ENCODE results near the gene ZEB2.

The ZEB2 gene

DNA sequence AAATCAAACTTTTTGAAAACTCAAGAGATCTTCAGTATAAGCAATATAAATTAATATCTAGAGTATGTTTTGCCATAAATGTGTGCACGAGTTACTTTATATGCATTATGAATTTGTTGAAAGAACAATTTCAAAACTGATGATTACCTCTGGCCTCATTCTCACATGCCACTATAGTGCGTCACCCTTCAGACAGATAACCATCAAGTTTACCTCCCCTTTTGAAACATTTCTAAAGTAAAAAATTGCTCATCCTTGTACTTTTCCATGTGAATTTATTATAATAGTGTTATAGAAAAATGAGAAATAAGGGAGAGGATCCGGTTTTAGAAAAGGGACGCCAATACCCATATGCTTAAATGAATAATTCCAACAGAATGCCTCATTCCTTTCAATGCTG lies 38.3 kb downstream of the ZEB2 start:
- Histone ChIP-seq H3K36me3 (ENCODE audit: control insufficient read depth, insufficient read depth, low read length) (no peaks in the 10 kb centered on the region), H3K9me3 (ENCODE audit: control insufficient read depth, insufficient read depth, low read length) (no peaks in the 10 kb centered on the region), H3K4me3 (ENCODE audit: low read depth, low read length) (no peak overlapping the region), H3K9ac (ENCODE audit: low read depth, low read length) (no peak overlapping the region), H3K27me3 (ENCODE audit: control insufficient read depth, insufficient read depth, low read length) (no peaks in the 10 kb centered on the region), H3K4me1 (ENCODE audit: control insufficient read depth, insufficient read depth, low read length) (peaks cover 28% of the 10 kb centered on the region)

DNA sequence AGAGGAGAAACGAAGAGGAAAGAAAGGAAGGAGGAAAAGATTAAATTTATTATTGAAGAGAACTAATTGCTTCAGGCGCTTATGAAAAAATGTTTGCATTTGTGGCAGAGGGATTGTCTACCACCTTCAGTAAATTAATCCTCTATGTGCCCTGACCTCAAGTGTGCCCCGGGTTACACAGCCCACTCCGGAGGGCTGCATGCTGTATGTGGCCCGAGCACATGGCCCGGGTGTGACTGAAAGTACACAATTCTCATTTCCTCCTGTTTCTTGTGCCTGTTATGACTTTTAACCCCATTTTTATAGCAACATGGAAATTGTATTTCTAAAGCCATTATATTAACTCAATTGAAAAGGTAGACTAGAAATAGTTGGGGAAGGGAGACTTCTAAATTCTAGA lies 38.8 kb downstream of the ZEB2 start:
- no peaks in the 10 kb centered on the region for H3K9me3 ChIP-seq (ENCODE audit: control insufficient read depth, insufficient read depth, low read length)
- H3K4me1 ChIP-seq (ENCODE audit: control insufficient read depth, insufficient read depth, low read length): peaks cover 32% of the 10 kb centered on the region
- H3K36me3 ChIP-seq (ENCODE audit: control insufficient read depth, insufficient read depth, low read length): no peaks in the 10 kb centered on the region
- H3K27me3 ChIP-seq (ENCODE audit: control insufficient read depth, insufficient read depth, low read length): no peaks in the 10 kb centered on the region
- no peak overlapping the region for H3K9ac ChIP-seq (ENCODE audit: low read depth, low read length)
- H3K4me3 ChIP-seq (ENCODE audit: low read depth, low read length): no peak overlapping the region

GRCh38 chr2:144480285-144480684 lies 39.6 kb downstream of the ZEB2 start:
- Histone ChIP-seq H3K9ac (ENCODE audit: low read depth, low read length) (no peak overlapping the region), H3K4me1 (ENCODE audit: control insufficient read depth, insufficient read depth, low read length) (peaks cover 33% of the 10 kb centered on the region), H3K4me3 (ENCODE audit: low read depth, low read length) (no peak overlapping the region), H3K36me3 (ENCODE audit: control insufficient read depth, insufficient read depth, low read length) (no peaks in the 10 kb centered on the region), H3K27me3 (ENCODE audit: control insufficient read depth, insufficient read depth, low read length) (no peaks in the 10 kb centered on the region), H3K9me3 (ENCODE audit: control insufficient read depth, insufficient read depth, low read length) (no peaks in the 10 kb centered on the region)

- Histone ChIP-seq H3K9me3 (ENCODE audit: control insufficient read depth, insufficient read depth, low read length) (no peaks in the 10 kb centered on the region), H3K36me3 (ENCODE audit: control insufficient read depth, insufficient read depth, low read length) (no peaks in the 10 kb centered on the region), H3K9ac (ENCODE audit: low read depth, low read length) (no peak overlapping the region), H3K27me3 (ENCODE audit: control insufficient read depth, insufficient read depth, low read length) (no peaks in the 10 kb centered on the region), H3K4me1 (ENCODE audit: control insufficient read depth, insufficient read depth, low read length) (peaks cover 33% of the 10 kb centered on the region), H3K4me3 (ENCODE audit: low read depth, low read length) (no peak overlapping the region)
These were observed 40.3 kb downstream of the ZEB2 start for GRCh38 chr2:144479659-144480058.

GRCh38 chr2:144479138-144479537 lies 40.8 kb downstream of the ZEB2 start:
- H3K9me3 ChIP-seq (ENCODE audit: control insufficient read depth, insufficient read depth, low read length): no peaks in the 10 kb centered on the region
- H3K36me3 ChIP-seq (ENCODE audit: control insufficient read depth, insufficient read depth, low read length): no peaks in the 10 kb centered on the region
- H3K27me3 ChIP-seq (ENCODE audit: control insufficient read depth, insufficient read depth, low read length): no peaks in the 10 kb centered on the region
- H3K4me3 ChIP-seq (ENCODE audit: low read depth, low read length): no peak overlapping the region
- peaks cover 33% of the 10 kb centered on the region for H3K4me1 ChIP-seq (ENCODE audit: control insufficient read depth, insufficient read depth, low read length)
- H3K9ac ChIP-seq (ENCODE audit: low read depth, low read length): no peak overlapping the region

- H3K4me1 ChIP-seq (ENCODE audit: control insufficient read depth, insufficient read depth, low read length): peaks cover 33% of the 10 kb centered on the region
- no peaks in the 10 kb centered on the region for H3K9me3 ChIP-seq (ENCODE audit: control insufficient read depth, insufficient read depth, low read length)
- no peak overlapping the region for H3K4me3 ChIP-seq (ENCODE audit: low read depth, low read length)
- H3K9ac ChIP-seq (ENCODE audit: low read depth, low read length): no peak overlapping the region
- no peaks in the 10 kb centered on the region for H3K36me3 ChIP-seq (ENCODE audit: control insufficient read depth, insufficient read depth, low read length)
- no peaks in the 10 kb centered on the region for H3K27me3 ChIP-seq (ENCODE audit: control insufficient read depth, insufficient read depth, low read length)
These were observed 42.0 kb downstream of the ZEB2 start for GRCh38 chr2:144477957-144478311.

DNA sequence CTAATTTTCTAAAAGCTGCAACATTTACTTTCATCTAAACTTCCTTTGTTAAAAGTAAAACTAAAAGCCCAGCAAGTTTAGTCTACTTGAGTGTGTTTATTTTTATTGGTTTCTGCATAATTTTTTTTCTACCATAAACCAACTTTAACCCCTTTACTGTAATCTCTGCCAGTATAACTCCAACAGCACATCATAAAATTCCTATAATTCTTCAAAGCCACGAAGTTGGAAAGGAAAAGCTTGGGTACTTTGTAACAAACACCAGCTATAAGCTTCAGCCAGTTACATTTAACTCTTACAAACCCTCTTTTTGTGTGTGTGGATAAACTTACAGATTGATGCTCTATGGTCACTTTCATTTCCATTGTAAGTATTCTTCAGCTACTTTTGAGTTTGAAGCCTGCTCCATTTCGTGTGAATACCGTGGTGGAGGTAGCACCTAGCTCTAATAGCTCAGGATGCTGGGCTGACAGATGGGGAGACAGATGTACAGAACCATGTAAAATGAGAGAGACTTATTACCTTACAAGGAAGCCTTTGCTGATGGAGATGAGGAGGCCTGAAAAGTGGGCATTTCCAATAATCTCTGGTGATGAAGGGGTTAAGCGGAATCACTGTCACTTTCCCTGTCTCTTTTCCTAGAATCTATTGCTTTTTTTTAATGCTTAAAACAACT lies 42.5 kb downstream of the ZEB2 start:
- Histone ChIP-seq H3K4me3 (ENCODE audit: low read depth, low read length) (no peak overlapping the region), H3K27me3 (ENCODE audit: control insufficient read depth, insufficient read depth, low read length) (no peaks in the 10 kb centered on the region), H3K4me1 (ENCODE audit: control insufficient read depth, insufficient read depth, low read length) (peaks cover 33% of the 10 kb centered on the region), H3K9ac (ENCODE audit: low read depth, low read length) (no peak overlapping the region), H3K36me3 (ENCODE audit: control insufficient read depth, insufficient read depth, low read length) (no peaks in the 10 kb centered on the region), H3K9me3 (ENCODE audit: control insufficient read depth, insufficient read depth, low read length) (no peaks in the 10 kb centered on the region)

DNA sequence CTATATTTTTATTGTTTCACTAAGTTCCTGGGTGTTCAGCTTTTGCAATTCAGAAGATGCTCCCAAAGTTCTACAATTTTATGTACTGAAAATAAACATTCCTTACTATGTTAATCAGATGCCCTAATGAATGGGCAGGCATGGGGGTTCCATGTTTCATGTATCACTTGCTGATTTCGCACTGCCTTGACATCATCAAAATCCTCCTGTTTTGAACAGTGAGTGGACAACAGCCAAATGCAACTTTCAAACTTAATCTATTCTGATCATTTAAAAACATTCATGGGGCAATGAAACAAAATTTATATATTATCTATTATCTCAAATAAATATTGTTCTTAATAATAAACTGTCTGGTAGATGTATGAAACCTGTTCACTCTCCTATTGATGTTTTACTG lies 43.2 kb downstream of the ZEB2 start:
- no peaks in the 10 kb centered on the region for H3K36me3 ChIP-seq (ENCODE audit: control insufficient read depth, insufficient read depth, low read length)
- H3K9me3 ChIP-seq (ENCODE audit: control insufficient read depth, insufficient read depth, low read length): no peaks in the 10 kb centered on the region
- H3K27me3 ChIP-seq (ENCODE audit: control insufficient read depth, insufficient read depth, low read length): no peaks in the 10 kb centered on the region
- H3K4me1 ChIP-seq (ENCODE audit: control insufficient read depth, insufficient read depth, low read length): peaks cover 37% of the 10 kb centered on the region
- H3K9ac ChIP-seq (ENCODE audit: low read depth, low read length): no peak overlapping the region
- no peak overlapping the region for H3K4me3 ChIP-seq (ENCODE audit: low read depth, low read length)

DNA sequence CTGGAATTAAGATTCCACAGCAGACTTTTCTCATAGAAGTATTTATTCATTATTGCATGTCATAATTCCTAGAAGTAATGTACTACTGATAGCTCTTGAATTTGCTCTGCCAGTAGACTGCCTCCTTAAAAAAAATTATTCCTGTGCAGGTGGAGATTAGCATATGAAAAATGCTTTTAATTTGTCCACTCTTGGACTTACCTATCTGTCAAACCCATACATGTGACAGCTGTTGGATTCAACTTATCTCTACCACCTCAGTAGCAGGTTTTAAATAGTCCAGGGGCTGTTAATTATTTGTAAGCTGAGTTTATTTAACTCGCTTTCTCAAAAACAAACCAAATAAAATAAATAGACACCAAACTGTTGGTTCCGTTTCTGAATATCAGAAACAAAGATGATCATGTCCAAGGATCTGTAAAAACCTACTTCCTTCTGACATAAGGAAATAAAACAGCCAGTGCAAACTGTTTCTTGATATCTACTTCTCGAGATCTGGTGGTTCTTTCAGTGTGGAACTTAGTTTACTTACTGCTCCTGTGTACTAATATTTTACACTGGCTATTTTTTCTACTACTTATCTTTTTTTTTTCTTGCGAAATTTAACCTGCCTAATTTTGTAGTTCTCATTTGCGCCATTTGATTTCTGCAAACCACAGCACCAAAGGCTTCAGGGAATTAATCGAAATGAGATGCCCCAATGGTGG lies 44.2 kb downstream of the ZEB2 start:
- Histone ChIP-seq H3K4me1 (ENCODE audit: control insufficient read depth, insufficient read depth, low read length) (peaks cover 44% of the 10 kb centered on the region), H3K4me3 (ENCODE audit: low read depth, low read length) (no peak overlapping the region), H3K36me3 (ENCODE audit: control insufficient read depth, insufficient read depth, low read length) (no peaks in the 10 kb centered on the region), H3K27me3 (ENCODE audit: control insufficient read depth, insufficient read depth, low read length) (no peaks in the 10 kb centered on the region), H3K9me3 (ENCODE audit: control insufficient read depth, insufficient read depth, low read length) (no peaks in the 10 kb centered on the region), H3K9ac (ENCODE audit: low read depth, low read length) (no peak overlapping the region)

GRCh38 chr2:144475044-144475443 lies 44.9 kb downstream of the ZEB2 start:
- H3K9ac ChIP-seq (ENCODE audit: low read depth, low read length): no peak overlapping the region
- H3K9me3 ChIP-seq (ENCODE audit: control insufficient read depth, insufficient read depth, low read length): no peaks in the 10 kb centered on the region
- no peaks in the 10 kb centered on the region for H3K36me3 ChIP-seq (ENCODE audit: control insufficient read depth, insufficient read depth, low read length)
- H3K4me1 ChIP-seq (ENCODE audit: control insufficient read depth, insufficient read depth, low read length): peaks cover 48% of the 10 kb centered on the region
- no peak overlapping the region for H3K4me3 ChIP-seq (ENCODE audit: low read depth, low read length)
- H3K27me3 ChIP-seq (ENCODE audit: control insufficient read depth, insufficient read depth, low read length): no peaks in the 10 kb centered on the region

DNA sequence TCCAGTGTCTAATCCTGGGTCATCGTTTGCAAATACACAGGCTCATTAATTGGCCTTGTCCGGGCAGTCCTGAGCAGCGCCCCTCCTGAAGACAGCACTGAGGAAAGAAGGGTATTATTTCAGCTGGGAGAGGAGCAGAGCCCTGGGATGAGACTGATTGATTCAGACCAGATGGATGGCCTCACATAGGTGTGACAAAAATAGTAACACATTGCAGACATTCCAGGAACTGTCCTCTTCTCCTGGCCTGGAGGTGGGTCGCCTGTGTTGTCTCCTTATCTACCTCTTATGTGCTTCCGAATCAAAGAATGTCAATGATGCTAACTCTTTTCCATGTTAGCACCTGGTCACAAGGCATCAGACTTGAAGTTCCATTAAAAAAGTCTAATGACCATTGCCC lies 45.9 kb downstream of the ZEB2 start:
- Histone ChIP-seq H3K4me3 (ENCODE audit: low read depth, low read length) (no peak overlapping the region), H3K27me3 (ENCODE audit: control insufficient read depth, insufficient read depth, low read length) (no peaks in the 10 kb centered on the region), H3K9me3 (ENCODE audit: control insufficient read depth, insufficient read depth, low read length) (no peaks in the 10 kb centered on the region), H3K36me3 (ENCODE audit: control insufficient read depth, insufficient read depth, low read length) (no peaks in the 10 kb centered on the region), H3K9ac (ENCODE audit: low read depth, low read length) (no peak overlapping the region), H3K4me1 (ENCODE audit: control insufficient read depth, insufficient read depth, low read length) (peaks cover 49% of the 10 kb centered on the region)

- Histone ChIP-seq H3K9ac (ENCODE audit: low read depth, low read length) (no peak overlapping the region), H3K4me3 (ENCODE audit: low read depth, low read length) (no peak overlapping the region), H3K27me3 (ENCODE audit: control insufficient read depth, insufficient read depth, low read length) (no peaks in the 10 kb centered on the region), H3K36me3 (ENCODE audit: control insufficient read depth, insufficient read depth, low read length) (no peaks in the 10 kb centered on the region), H3K4me1 (ENCODE audit: control insufficient read depth, insufficient read depth, low read length) (peaks cover 38% of the 10 kb centered on the region), H3K9me3 (ENCODE audit: control insufficient read depth, insufficient read depth, low read length) (no peaks in the 10 kb centered on the region)
These were observed 47.0 kb downstream of the ZEB2 start for GRCh38 chr2:144472911-144473310.
